WERI-Rb-1 (cell line): Measurements from ENCODE around the gene ALOX5AP.
A peak's percentile ranks its signal among the peaks of the same experiment; 100 is the strongest.

Experiments
- DNase-seq: peaks from one replicate; pipeline ENCODE4 v3.0.0-alpha.2; 2020
- H3K27ac ChIP-seq: fragments of 250-450 bp; sonication (Bioruptor Pico); 2 replicates; pipeline ENCODE4 v1.5.1; 2020; ENCODE audit warnings: mild to moderate bottlenecking, moderate library complexity
- H3K27me3 ChIP-seq: fragments of 250-450 bp; sonication (Bioruptor Pico); 2 replicates; pipeline ENCODE4 v1.5.1; 2021; ENCODE audit warnings: mild to moderate bottlenecking, low read depth, moderate library complexity; ENCODE audit not compliant: insufficient read depth, severe bottlenecking
- H3K36me3 ChIP-seq: fragments of 250-450 bp; sonication (Bioruptor Pico); 2 replicates; pipeline ENCODE4 v1.5.1; 2020; ENCODE audit warnings: mild to moderate bottlenecking, moderate library complexity
- H3K4me3 ChIP-seq: 2 replicates; pipeline ENCODE4 v1.5.1; 2011; ENCODE audit warnings: low read depth, mild to moderate bottlenecking, control low read depth, low read length
- H3K9me3 ChIP-seq: fragments of 250-450 bp; sonication (Bioruptor Pico); 2 replicates; pipeline ENCODE4 v1.5.1; 2021; ENCODE audit warnings: mild to moderate bottlenecking, moderate library complexity; ENCODE audit not compliant: severe bottlenecking
- CTCF ChIP-seq: IDR thresholded peaks from 2 replicates; pipeline ENCODE4 v1.5.1; 2011; ENCODE audit warnings: low read depth, mild to moderate bottlenecking, control low read depth, inconsistent platforms, low read length

ALOX5AP gene

GRCh38 chr13:30787738-30788525 is 52.6 kb downstream of the ALOX5AP start:
- H3K27ac ChIP-seq: no peak overlapping the region
- no peaks in the 10 kb centered on the region for H3K27me3 ChIP-seq
- TF ChIP-seq CTCF: no peak
- no peak for DNase-seq
- H3K36me3 ChIP-seq: no peaks in the 10 kb centered on the region
- no peaks in the 10 kb centered on the region for H3K9me3 ChIP-seq
- no peak overlapping the region for H3K4me3 ChIP-seq

- Histone ChIP-seq H3K9me3 (no peaks in the 10 kb centered on the region), H3K4me3 (no peak overlapping the region), H3K27me3 (no peaks in the 10 kb centered on the region), H3K36me3 (no peaks in the 10 kb centered on the region), H3K27ac (no peak overlapping the region)
- no peak for TF ChIP-seq CTCF
- no peak for DNase-seq
Measured at GRCh38 chr13:30789166-30789862, 54.0 kb downstream of the ALOX5AP start.

- no peak for TF ChIP-seq CTCF
- DNase-seq: no peak
- Histone ChIP-seq H3K4me3 (no peak overlapping the region), H3K36me3 (no peaks in the 10 kb centered on the region), H3K9me3 (no peaks in the 10 kb centered on the region), H3K27me3 (no peaks in the 10 kb centered on the region), H3K27ac (no peak overlapping the region)
Measured at GRCh38 chr13:30790592-30790991, 55.2 kb downstream of the ALOX5AP start.

GRCh38 chr13:30791354-30792001 is 56.1 kb downstream of the ALOX5AP start:
- no peak for DNase-seq
- no peak for TF ChIP-seq CTCF
- H3K27ac ChIP-seq: no peak overlapping the region
- no peak overlapping the region for H3K4me3 ChIP-seq
- H3K9me3 ChIP-seq: no peaks in the 10 kb centered on the region
- H3K27me3 ChIP-seq: no peaks in the 10 kb centered on the region
- no peaks in the 10 kb centered on the region for H3K36me3 ChIP-seq

GRCh38 chr13:30792285-30793000 is 57.1 kb downstream of the ALOX5AP start:
- H3K9me3 ChIP-seq: no peaks in the 10 kb centered on the region
- H3K4me3 ChIP-seq: no peak overlapping the region
- no peak for TF ChIP-seq CTCF
- no peaks in the 10 kb centered on the region for H3K27me3 ChIP-seq
- H3K27ac ChIP-seq: no peak overlapping the region
- H3K36me3 ChIP-seq: no peaks in the 10 kb centered on the region
- peak; percentile 23 for DNase-seq
